Occipital lobe (tissue), 2 donors: ENCODE measurements around the gene HS3ST5. TPM values are rescaled to one million over a fixed set of nuclear protein-coding genes. Genes with fewer than 3 reads are reported as not detected.
A peak's percentile ranks its signal among the peaks of the same experiment; 100 is the strongest.

Experiments used
- DNase-seq: peaks from one replicate; lab custom pipeline; 2025; lab: John Stamatoyannopoulos, UW
- total RNA-seq: library from RNA; depleted of rRNA; stranded (reverse); fragments of >200 nt; gene quantifications from one replicate; pipeline ENCODE4 v1.2.3, GENCODE V29; 2014

Gene HS3ST5, protein sequence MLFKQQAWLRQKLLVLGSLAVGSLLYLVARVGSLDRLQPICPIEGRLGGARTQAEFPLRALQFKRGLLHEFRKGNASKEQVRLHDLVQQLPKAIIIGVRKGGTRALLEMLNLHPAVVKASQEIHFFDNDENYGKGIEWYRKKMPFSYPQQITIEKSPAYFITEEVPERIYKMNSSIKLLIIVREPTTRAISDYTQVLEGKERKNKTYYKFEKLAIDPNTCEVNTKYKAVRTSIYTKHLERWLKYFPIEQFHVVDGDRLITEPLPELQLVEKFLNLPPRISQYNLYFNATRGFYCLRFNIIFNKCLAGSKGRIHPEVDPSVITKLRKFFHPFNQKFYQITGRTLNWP
- total RNA-seq = 6.6 TPM

DNA sequence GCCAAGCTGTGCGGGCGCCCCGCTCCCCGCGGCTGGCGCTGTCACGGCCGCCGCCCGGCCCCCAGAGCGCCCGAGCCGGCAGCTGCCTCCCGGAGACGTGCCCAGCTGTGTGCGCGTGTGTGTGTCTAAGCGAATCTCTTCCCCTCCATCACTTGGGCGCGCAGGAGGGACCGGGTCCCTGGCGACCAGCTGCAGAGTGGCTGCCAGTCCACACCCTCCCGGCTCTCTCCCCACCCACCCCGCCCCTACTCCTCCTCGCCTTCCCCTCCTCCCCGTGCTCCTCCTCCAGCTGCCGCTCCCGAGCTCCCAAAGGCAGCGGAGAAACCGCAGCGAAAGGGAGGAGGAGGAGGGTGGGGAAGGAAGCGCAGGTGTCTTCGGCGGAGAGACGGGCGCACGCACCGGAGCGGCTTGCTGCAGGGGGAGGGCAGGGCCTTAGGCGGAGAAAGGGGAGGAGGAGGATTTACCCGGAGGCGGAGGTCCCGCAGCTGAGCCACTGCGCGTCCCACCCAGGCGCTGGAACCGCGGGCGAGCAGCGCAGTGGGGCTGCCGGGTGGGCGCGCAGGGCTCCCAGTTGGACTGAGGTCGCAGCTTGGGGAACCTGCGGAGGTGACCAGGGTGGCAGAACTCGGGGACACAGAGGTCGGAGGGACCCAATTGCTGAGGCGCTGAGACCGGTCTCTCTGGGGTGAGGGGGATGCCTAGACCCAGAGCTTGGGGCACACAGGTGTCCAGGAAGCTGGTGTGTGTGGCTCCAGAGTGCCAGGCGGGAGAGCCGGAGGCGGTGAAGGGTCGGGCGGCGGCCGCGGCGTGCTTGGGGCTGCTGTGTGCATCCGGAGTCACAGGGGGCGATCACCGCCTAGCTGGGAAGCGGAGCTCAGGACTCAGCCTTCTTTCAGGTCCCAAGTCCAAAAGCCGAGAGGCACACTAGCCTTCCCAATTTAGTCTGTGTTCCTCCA lies at the start of gene HS3ST5:
Gene HS3ST5 (minus strand): TSS at position 198 of the 956 bp plus-strand sequence. CDS start 280,178 bp downstream, outside the sequence.
- DNase-seq = peak; percentile 51

DNA sequence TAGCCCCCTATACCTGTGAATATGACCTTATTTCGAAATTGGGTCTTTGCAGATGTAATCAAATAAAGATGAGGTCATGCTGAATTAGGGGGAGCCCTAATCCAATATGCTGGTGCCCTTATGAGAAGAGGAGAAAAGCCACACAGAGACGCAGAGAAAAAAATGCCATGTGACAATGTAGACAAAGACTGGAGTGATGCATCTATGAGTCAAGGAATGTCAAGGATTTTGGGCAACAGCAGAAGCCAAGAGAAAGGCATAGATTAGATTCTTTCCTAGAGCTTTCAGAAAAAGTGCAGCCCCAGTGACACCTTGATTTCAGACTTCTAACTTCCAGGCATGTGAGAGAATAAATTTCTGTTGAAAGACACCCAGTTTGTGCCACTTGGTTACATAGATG lies 47.4 kb upstream of the HS3ST5 start:
- no peak for DNase-seq

DNA sequence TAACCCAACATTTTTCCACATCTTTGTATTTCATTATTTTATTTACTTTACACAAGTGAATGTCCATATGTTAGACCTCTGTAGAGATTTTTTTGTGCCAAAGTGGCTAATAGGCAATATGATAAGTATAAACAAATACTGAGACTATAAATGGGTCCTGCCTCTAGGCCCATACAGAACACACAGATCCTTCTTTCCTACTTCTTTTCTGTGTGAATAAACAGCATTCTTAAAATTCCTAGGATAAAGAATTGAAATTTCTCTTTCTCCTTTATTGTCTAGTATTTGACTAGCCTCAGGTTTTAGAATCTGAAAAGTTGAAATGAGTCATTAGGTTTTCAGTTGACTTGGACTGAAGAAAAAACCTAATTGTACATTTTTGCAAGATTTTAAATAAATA lies 46.3 kb upstream of the HS3ST5 start:
- no peak for DNase-seq

DNA sequence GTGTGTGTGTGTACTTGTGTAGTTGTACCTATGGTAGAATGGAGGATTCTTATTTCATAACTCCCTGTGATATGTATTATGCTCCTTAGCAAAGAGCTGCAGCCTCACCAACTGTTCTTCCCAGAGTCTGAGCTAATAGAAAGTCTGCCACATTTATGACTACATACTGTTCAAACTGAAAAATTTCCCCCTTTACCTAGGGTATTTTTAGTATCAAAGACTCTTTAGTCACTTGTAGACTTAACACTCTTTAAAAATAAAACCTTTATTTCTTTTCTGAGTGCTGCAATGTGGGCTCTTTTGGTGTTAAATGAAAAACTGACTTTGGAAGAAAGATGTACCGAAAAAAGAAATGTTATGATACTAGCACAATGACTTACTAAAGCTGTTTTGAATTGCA lies 39.6 kb upstream of the HS3ST5 start:
- no peak for DNase-seq

DNA sequence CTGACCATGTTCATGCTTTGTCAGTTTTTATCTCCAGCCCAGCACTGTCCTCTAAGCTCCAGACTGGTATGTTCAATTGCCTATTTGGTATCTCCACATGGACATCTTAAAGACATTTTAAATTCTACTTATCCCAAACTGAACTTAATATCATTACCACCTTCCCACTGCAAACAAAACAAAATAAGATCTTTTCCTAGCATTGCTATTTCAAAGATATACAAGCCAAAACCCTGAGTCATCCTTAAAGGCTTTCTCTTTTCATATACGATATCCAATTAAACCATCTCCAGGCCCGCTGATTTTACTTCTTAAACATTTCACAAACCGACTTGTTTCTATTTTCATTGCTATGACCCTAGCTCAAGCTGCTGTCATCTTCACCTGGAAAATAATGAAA lies 35.1 kb upstream of the HS3ST5 start:
- DNase-seq = no peak

DNA sequence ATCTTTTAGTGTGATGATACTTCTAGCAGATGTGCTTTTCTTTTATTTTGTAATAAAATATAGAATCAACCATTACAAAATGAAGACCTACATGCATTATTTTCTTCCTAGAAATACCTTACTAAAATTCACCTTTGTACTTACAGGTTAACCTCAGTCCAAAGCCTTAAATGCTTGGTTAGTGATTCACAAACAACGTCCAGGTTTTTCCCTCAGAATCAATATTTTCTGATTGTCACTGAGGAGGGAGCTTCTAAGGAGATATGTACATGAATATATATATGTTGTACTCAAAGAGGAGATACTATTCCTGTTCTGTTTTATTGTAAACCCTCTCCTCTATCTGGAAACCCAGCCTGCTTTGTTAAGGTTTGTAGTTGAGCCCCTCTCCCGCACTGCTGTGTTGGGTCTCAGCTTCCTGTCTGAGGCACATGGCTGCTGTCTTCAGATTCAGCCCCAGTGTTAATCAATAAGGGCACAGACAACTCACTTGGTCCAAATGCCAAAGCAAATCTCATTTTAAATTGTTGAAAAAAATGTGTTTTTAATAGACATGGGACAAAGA lies 33.9 kb upstream of the HS3ST5 start:
- no peak for DNase-seq

DNA sequence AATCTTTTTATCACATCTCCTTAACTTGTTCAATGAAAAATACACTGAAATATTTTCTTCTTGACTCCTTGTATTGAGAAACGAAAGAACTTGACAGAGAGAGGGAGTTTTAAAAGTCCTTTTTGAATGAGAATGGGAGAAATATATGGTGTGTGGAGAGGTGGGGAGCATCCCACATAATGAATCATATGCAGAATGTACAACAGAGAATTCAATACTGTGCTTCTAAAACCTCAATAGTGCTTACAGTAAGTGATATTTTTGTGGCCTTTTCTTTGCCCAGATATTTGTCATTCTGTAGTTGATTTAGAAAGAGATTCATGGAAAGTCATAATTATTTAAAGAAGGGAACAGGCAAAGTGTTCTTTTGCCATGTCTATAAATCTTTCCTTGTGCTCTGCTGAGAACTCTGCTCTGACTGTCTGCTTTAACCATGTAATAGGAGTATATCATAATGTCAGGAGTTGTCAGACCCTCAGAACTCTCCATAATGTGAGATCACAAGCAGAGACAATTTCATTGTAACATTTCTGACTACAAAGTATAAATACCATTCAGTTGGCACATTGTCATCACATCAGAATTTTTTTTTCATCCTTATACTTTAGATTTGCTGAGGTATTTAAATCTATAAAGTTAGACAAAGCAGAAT lies 32.8 kb upstream of the HS3ST5 start:
- no peak for DNase-seq

DNA sequence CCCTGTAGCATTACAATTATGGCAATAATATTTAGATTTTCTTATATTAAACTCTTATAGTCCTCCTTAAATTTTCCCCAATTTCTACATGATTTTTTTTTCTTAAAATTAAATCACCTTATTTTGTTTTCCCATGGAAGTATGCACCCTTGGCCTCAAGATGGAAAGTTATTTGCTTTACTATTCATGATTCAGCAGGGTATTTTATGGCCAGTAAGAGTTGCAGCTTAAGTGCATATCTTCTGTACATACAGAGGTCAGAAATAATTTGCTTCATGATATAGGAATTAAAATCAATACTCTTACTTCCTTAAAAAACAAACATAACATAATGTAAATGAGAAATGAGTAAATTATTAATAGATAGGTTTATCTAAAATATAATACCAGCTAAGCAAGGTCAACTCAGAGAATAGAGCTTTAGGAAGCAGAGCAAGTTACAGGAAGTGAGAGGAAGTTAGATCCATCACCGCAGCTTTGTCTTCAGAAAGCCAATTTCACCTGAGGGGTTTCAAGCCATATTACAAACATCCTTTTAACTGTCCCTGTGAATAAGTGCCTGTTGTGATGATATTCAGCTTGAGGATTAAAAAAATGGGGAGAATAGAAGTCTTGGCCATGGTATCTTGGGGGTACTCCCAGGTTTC lies 24.6 kb upstream of the HS3ST5 start:
- DNase-seq = no peak

DNA sequence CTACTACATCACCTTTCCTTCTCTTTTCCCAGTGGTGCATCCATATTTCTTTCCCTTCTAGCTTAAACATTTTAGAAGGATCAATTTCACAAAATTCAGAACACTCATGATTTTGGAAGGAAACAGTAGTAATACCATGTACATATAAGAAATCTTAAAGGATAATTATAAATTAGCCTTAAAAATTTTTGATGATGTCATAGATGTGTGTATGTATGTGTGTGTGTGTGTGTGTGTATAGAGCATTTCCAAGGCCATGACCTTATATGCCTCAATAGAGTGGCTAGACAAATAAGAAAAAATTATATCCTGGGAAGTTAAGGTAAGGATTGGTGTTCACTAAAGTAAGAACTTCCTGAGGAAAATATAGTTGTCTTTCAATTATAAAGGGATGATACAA lies 24.1 kb upstream of the HS3ST5 start:
- no peak for DNase-seq

DNA sequence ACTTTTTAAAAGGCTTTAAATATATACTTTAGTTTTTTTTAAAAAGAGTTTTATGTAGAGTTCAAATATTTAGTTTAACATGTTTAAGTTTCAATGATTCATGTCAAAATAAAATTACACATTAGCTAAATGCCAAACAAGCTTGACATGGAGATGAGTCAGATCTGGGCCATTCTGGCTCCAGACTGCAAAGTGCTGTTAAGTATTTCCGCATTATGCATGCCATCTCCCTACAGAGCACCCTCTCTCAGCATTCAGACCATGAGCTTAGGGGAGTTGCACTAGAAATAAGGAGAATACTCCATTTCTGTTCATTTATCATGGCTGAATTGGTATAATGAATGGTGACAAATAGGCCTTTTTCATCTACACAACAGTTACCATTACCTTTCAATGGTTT lies 21.5 kb upstream of the HS3ST5 start:
- no peak for DNase-seq

DNA sequence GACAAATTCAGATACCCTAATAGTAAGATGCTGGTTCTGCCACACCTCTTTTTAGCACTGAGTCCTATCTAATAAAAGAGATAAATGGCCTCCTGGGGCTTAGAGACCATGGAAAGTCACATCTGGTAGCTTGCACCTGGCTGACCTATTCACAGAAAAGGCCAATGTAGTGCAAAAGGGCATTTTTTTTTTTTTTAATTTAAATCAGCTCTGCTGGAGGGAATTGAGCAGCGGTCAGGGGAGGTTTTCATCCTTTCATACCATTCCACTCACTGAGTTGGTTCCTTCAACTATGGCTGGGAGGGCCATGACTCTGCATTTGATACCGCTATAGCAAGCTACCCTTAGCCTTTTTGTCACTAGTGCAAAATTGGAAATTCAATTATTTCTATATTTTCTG lies 20.1 kb upstream of the HS3ST5 start:
- DNase-seq = no peak

DNA sequence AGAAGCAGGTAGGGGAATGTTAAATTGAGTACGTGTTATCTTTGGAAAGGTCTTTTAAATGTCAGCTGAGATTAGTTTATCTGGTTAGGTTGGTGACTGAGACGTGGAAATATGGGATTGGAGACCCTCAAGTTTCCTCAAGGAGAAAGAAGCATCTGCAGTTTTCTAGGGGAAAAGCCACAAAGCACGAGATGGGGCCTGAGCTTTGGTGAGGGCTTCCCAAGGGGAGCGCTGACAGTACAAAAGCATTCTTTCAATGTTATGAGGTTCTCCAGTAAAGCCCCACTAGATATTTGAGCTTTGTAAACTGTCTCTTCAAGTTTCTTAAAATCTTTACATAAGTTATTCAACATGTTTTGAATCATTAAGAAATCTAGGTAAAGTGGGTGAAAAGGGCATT lies 19.6 kb upstream of the HS3ST5 start:
- no peak for DNase-seq

DNA sequence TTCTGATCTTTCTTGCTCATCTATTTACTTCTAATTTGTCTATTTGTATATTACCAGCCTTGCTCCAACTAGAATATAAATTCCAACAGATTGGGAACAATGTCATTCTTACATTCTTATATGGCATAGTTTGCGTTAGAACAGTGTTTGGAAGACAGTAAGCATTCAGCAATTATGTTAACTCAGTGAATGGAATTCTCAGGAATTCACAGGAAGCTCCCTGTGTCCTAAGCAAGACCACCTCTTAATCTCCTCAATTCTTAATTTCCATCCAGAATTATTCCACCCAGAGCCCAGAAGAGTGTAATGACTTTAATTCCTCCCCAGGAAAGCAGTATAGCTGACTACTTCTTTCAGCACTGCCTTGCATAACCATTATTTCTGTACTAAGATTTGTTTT lies 18.2 kb upstream of the HS3ST5 start:
- DNase-seq = no peak

DNA sequence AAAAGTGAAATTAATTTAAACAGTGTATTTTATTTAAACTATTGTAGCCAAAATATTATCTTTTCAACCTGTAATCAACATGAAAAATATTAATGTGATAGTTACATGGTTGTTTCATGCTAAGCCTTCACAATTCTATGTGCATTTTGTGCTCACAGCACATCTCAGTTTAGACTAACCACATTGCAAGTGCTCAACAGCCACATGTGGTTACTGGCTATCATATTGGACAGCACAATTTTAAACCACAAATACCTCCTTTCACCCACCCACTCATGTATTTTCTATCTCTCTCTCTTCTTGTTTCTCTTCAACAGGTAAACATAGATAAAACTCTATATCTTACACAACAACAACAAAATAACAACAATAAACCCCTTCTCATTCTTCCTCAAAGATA lies 12.5 kb upstream of the HS3ST5 start:
- no peak for DNase-seq

DNA sequence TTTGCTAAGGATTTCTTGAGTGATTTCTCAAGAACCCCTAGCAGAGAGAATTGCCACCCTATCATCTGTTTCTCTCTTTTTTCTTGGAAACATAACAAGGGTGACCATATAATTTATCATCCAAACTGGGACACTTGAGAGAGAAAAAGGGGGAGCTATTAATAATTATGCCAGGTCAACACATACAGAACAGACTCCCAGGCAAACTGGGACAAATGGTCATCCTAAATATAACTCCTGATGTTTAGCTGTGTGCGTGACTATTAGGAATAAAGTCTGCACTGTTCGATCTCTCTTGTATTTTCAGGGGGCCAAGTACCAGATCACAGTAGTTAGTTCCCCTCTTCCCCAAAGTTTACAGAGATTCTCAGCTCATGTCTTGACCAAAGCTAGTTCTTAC lies 11.7 kb upstream of the HS3ST5 start:
- no peak for DNase-seq

DNA sequence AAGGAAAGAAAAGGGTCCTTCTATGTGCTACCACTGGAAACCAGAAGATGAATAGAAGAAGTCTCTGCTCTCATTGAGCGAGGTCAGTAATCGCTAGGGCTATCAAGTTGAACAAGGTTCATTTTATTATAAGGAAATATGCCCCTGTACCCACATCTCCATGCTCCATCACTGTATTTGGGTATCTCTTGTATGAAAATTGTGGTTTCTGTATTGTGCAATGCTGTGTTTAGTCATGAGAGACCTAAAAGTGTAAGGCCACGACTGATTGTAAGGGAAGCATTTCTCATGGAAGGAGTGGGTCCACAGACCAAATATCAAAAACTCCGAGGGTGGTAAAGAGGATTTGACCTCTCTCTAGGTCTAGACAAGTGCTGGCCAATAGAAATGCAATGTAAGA lies 3.6 kb upstream of the HS3ST5 start:
- DNase-seq = no peak

DNA sequence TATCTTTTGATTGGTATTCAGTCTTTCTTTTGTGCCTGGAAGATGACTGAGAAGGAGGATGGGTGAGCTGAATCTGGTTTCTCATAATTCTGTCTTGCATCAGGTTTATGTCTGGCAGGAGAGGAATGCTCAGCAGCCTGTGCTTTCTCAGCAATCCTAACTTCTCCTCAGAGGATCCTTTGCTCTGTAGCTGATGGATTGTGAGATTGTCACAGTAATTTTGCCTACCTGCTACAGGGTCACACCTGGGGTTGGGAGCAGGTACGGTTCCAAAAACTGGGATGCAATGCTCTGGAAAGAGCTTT lies 2.1 kb upstream of the HS3ST5 start:
- no peak for DNase-seq

DNA sequence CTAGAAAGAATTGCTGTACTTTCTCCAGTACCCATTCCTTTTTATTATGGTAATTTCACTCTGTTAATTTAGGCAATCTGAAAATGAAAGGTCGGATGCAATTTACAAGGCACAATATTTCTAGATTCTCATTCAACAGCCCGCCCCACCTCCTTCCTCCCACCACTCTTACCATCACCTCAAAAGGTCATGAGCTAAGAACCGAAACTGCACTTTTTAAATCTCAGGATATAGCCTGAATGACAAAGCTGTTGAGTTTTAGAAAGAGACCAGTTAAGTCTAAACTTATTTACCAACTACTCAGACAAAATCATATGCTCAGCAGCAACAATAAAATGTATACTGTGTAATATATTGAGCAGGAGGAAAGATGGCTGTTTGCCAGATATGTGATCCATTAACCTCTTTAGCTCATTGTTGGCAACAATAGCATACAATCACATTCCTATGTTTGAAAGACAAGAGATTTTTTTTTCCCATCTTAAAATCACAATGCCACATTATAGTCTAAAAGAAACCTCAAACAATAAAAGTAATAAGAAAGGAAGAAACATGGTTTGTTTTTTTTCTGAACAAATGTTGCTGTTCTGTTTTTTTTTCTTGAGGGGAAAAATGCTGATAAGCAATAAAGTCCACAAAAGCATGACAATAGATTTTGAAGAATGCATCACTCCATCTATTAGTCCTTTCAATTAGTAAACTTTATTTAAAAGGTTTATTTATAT lies 1.6 kb upstream of the HS3ST5 start:
- DNase-seq = no peak

DNA sequence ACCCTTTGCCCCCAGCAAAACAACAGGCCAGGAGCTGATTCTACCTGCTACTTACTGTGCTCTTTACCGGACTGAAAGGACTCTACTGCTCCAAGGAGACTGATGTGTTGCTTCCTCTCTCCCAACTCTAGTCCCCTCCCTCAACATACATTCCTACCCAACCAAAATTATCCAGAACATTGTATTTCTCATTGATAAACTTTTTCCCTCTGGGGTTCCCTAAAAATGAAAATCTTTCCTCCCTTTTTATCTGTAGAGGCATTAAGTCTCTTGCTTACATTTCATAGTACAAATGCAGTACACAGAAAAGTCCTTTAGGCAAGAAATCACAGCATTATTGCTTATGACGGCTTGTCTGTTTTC lies 940 bp upstream of the HS3ST5 start:
- no peak for DNase-seq

DNA sequence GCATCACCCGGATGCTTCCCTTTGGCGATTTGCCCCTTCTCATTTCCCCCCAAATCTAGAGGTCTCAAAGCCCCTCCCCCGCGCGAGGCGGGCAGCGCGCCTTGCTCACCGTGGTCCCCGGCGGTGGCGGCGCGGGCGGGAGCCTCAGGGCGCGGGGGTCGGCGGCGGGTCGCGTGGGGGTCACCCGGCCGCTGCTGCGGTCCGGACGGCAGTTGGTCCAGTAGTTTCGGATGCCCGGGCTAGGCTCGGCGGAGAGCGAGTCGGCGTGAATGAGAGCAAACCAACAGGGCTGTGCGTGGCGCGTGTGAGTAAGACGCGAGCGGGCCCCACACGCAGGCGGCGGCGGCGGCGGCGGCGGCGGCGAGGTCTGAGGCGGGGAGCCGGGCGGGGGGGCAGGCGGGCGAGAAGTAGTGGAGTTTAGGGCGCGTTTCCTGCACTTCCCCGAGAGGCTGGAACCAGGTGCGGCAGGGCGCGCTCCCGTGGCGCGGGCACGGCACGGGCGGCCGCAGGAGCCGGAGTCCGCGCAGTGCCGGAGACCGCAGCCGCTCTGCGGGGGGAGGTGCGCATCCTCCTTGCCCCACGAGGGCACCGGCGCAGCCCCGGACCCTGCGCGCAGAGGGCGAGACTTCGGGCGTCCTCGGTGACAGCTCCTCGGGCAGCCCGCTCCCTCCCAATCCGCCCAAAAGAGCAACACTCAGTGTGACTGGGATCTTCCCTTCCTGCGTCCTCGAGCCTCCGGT lies 567 bp downstream of the HS3ST5 start:
- DNase-seq = peak; percentile 57
